GM21360 (cell line): ENCODE data around the gene GALNT14.

ENCODE experiments used
- ATAC-seq: cut with Tn5 transposase; IDR thresholded peaks from one replicate; pipeline ENCODE4 v1.9.1; 2021; ENCODE audit warnings: mild to moderate bottlenecking, moderate library complexity; ENCODE audit not compliant: unreplicated experiment

GALNT14 gene

DNA sequence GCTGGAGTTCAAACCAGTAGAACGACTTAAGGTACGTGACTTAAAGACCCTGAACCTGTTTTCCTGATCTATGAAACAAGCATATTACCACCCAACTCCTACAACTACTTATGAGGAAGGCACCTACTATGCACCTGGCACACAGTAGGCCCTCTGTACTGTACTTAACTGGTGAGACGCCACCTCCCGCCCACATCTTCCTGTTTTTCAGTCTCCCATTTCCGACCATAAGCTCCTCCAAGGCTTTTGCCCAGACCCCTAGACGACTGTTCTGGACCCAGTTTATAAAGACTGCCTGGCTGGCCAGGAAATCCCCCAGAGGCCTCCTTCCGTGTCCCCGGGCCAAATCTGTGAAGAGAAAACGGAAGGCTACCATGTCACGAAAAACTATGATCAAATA is 1.5 kb downstream of the GALNT14 start:
- no peak for ATAC-seq

DNA sequence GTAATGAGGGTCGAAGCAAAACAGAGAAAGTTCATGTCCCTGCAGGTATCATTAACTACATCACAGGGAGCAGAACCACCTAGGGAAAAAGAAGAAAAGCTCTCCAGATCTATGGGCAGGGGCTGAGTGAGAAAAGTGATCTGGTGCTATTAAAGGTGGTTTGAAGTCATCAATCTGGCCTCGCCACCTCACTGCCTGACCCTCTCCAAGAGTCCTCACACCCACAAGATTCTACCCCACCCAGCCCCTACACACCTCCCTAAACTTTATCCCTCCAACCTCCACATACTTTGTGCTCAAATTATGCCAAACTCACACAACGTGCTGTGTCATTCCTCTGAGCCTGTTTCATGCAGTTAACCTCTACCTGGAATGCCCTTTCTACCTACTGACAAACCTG is 2.2 kb downstream of the GALNT14 start:
- no peak for ATAC-seq

DNA sequence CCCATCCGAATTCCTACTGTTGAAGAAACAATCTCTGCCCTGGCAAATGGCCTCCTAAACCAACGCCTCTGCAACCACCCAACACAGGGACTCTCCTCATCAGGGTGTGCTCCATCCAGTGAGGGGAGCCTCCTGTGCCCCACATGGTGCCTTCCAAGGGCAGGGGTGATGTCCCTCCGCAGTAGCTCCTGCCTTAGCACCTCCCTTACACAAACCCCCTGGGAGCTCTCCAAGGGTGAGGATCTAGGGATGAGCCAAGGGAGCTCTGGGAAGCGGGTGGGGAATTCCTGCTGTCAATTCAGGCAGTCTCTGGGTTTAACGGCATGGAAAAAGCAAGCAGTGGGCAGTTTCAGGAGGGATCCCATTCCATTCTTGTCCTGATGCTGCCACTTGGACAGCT is 3.8 kb downstream of the GALNT14 start:
- no peak for ATAC-seq

DNA sequence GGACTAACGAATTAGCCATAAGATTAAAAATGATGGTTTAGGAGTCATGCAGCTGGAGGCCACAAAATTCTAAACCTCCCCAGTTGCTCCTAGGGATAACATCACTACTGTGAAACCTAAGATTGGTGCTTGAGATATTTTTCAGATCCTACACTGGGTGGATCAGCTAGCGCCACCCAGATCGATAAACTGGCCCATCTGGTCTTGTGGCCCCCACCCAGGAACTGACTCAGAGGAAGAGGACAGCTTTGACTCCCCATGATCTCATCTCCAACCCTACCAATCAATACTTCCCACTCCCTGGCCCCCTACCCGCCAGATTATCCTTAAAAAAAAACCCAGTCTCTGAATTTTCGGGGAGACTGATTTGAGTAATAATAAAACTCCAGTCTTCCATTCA is 5.5 kb downstream of the GALNT14 start:
- ATAC-seq = no peak

GRCh38 chr2:31131871-31132270 is 6.4 kb downstream of the GALNT14 start:
- ATAC-seq = no peak

- ATAC-seq = no peak
Measured at GRCh38 chr2:31129375-31130171, 8.7 kb downstream of the GALNT14 start.

DNA sequence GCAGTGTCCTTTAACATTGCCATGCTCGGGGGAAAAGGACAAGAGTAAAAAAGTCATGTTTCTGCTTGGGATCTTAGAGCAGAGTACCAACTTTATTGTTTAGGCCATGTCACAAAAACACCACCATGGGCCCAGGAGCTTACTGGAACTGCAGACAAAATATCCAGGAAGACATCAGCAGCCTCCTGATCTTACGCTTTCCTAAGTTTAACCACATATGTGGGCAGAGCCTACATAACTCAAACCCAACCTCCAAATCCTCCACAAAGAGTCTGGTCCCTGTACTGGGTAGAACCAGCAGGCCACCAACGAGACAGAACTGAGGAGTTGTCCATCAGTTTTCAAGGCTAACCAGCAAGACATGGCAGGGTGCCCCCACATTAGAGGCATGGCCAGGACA is 10.3 kb downstream of the GALNT14 start:
- ATAC-seq = no peak

DNA sequence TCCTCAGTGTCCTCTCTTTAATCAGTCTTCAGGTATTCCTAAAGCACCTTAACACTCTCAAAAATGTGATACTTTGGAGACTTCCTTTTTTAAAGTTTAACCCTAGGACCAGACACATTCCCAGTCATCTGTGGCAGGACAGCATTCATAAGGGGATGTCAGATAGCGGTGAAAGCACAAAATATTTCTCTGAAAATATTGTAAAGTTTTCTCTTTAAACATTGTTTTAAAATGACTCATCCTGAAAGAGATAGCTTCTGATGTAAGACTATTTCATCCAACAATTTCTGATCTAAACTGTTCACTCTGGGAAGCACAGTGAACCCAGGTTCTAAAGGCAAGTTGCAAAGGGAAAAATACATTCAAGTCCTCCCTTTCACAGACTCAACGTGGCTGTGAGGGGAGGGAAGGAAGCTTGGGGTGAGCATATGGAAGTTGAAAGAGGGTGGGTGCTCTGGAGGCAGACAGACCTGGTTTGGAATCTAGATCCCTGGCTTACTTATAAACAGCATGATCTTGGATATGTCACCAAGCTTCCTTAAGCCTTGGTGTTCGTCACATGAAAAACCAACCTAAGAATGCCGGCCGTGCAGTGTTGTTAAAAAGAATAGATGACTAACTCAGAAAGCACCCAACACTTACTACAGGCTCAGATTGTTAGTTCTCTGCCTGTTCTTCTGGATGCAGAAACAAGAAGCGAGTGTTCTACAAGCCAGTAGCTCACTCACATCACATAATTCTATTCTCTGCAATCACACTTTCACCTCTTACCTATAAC is 12.1 kb downstream of the GALNT14 start:
- no peak for ATAC-seq

DNA sequence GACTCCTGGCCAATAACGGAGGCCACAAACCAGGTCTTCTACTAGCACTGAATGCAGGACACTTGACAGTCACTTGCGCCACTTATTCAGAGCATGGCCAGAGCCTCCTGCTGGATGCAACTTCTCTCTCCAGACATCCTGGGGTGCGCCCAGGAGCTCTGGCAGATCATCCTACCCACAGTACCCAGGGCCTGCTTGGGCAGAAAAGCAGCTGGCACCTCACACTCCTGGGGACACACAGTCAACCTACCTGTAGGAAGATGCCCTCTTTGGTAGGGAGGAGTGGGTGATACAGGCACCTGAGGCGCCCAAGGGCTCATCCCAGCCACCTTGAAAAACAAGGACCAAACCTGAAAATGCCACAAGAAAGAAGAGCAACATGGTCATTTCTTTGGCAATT is 13.3 kb downstream of the GALNT14 start:
- ATAC-seq = no peak

- ATAC-seq = no peak
Measured at GRCh38 chr2:31122133-31122532, 16.1 kb downstream of the GALNT14 start.

- no peak for ATAC-seq
Measured at GRCh38 chr2:31113765-31114164, 24.5 kb downstream of the GALNT14 start.

DNA sequence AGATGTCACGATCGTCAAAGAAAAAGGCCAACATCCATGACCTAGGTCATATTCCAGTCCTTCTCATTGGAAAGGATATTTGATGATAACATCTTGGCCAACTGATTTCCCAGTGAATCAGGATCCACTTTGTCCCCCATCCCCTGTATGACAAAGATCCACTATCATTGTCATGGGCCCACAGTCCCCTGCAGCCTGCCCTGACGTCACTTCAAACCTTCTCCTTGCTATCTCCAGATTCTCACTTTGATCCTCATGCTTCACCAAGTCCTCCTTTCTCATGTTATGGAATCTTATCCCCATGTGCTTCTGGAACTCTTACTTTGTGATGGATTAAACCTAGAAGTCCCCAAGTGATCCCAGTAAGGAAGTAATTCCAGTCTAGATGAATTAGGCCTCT is 25.7 kb downstream of the GALNT14 start:
- no peak for ATAC-seq

GRCh38 chr2:31110998-31111397 is 27.2 kb downstream of the GALNT14 start:
- ATAC-seq = no peak

DNA sequence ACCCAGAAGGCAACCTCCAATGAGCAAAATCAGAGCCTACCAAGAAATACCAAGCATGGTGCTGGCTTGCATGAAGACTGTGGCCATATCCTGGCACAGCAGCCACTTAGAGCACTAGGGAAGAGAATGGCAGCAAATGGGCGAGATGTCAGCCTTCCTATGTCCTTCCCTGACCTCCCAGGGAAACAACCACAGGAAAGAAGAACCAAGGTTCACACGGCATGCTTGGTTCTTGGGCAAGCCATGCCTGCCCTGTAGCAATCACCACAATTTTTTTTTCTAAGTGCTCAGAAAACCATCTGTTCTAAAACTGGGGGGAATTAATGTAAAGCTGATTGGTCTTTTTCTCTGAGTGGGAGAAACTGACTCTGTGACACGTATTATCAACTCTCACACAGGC is 27.8 kb downstream of the GALNT14 start:
- no peak for ATAC-seq

- ATAC-seq = no peak
Measured at GRCh38 chr2:31109633-31110192, 28.5 kb downstream of the GALNT14 start.

DNA sequence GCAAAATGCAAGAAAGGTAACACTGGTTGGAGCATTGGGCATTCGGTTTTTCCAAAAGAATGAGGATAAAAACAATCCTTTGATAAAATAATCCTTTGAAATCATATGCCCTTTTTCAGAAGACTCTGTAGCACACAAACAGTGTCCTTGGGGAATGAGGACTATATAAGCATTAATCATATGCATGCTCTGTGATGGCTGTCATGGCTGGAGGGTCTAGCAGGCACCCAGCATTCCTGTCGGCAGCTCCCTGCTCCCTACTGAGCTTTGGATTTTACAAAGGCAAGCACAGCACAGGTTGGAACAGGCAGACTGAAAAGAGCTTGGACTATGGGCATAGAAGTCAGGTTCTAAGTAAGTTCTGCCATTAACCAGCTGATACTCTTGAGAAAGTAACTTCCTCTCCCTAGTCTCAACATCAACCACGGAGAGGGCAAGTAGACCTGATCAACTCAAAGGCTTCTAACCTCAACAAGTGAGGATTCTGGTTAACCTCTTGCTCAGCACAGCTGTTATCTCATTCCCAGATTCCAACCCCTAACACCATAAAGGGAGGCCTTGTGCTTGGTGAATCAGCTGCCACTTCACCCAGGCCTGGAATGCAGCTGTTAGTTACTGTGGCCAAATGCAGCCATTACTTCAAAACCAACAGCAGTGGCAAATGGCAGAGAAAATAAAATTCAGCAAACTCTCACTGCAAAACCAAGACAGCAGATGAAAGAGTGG is 29.5 kb downstream of the GALNT14 start:
- ATAC-seq = no peak

GRCh38 chr2:31107591-31108300 is 30.5 kb downstream of the GALNT14 start:
- ATAC-seq = no peak

DNA sequence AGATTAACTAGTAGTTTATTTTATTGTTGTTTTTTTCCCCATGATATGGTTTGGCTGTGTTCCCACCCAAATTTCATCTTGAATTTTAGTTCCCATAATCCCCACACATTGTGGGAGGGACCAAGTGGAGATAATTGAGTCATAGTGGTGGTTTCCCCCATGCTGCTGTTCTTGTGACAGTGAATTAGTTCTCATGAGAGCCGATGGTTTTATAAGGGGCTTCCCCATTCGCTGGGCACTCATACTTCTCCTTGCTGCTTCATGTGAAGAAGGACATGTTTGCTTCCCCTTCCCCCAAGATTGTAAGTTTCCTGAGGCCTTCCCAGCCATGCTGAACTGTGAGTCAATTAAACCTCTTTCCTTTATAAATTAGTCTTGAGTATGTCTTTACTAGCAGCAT is 36.5 kb downstream of the GALNT14 start:
- ATAC-seq = no peak

GRCh38 chr2:31097962-31098613 is 40.2 kb downstream of the GALNT14 start:
- ATAC-seq = no peak

DNA sequence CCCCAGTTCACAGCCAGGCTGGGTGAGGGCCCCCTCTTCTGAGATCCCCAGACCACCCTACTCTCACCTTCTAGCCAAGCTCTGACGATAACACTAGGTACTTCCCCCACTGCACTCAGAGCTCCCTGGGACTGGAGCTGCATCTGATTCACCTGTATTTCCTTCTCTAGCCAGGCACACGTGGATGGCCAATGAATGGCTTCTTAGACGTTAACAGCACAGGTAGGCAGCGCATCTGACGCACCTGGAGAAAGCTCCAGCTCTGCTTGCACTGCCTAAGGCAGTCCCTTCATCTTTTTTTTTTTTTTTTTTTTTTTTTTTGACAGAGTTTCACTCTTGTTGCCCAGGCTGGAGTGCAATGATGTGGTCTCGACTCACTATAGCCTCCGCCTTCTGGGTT is 48.1 kb downstream of the GALNT14 start:
- ATAC-seq = no peak
